H1 (cell line): Measurements from ENCODE around the gene BSN.

Experiments used
- FOSL1 ChIP-seq: IDR thresholded peaks from 2 replicates; pipeline ENCODE4 v1.6.1; 2011; ENCODE audit warnings: mild to moderate bottlenecking, low read depth, low read length, moderate library complexity; ENCODE audit not compliant: insufficient read depth
- HDAC2 ChIP-seq, 2 experiments: fragments of 300-600 bp in 1 of 2; sonication (generic) in 1 of 2; IDR thresholded peaks; 2 replicates each; pipeline ENCODE4 v1.6.1; 2011 to 2012; ENCODE audit warnings: low read depth in 2 of 2, low read length in 2 of 2, mild to moderate bottlenecking in 2 of 2, moderate library complexity in 2 of 2, borderline replicate concordance in 1 of 2, inconsistent platforms in 1 of 2
- PHF8 ChIP-seq: fragments of 200-600 bp; sonication (generic); conservative IDR thresholded peaks from 2 replicates; pipeline ENCODE4 v1.7.1; 2012; ENCODE audit warnings: low read depth, mild to moderate bottlenecking, inconsistent platforms, low read length, moderate library complexity
- POLR2AphosphoS5 ChIP-seq: IDR thresholded peaks from 2 replicates; pipeline ENCODE4 v1.6.1; 2011; ENCODE audit warnings: low read depth, low read length
- RAD21 ChIP-seq, 2 experiments: IDR thresholded peaks in 1 of 2; conservative IDR thresholded peaks in 1 of 2; 2 replicates each; pipeline ENCODE4 v1.6.1; 2011; ENCODE audit warnings: low read depth in 2 of 2, low read length in 2 of 2, improper control_type of control experiment in 1 of 2, inconsistent platforms in 1 of 2, mild to moderate bottlenecking in 1 of 2, moderate library complexity in 1 of 2
- TF ChIP-seq, protein P1 (sequence below): IDR thresholded peaks from 2 replicates; pipeline ENCODE4 v1.6.1; 2012; ENCODE audit warnings: inconsistent platforms

GRCh38 chr3:49665822-49666519, 111.7 kb downstream of the BSN start:
- TF ChIP-seq POLR2AphosphoS5 (no peak), RAD21 (IDR thresholded peaks at IDR 0.05 in 1 of 2, conservative IDR thresholded peaks at IDR 0.05 in 1 of 2; ENCODE audit: low read depth in 2 of 2, low read length in 2 of 2) (no peak), HDAC2 (IDR thresholded peaks at IDR 0.05; ENCODE audit: borderline replicate concordance in 1 of 2, low read depth in 2 of 2, low read length in 2 of 2) (no peak), PHF8 (no peak), FOSL1 (no peak)
- TF ChIP-seq, protein P1, sequence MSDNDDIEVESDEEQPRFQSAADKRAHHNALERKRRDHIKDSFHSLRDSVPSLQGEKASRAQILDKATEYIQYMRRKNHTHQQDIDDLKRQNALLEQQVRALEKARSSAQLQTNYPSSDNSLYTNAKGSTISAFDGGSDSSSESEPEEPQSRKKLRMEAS: no peak
